Embryonic facial prominence (tissue), 1 donor: ENCODE data around the gene NDUFA13.

Experiments
- DNase-seq: peaks from one replicate; pipeline ENCODE4 v3.0.0-alpha.2; 2016; ENCODE audit errors: extremely low spot score

NDUFA13 gene

GRCh38 chr19:19510432-19510831 lies 5.6 kb upstream of the NDUFA13 start:
- no peak for DNase-seq

- no peak for DNase-seq
Measured at GRCh38 chr19:19513682-19514081, 2.3 kb upstream of the NDUFA13 start.

DNA sequence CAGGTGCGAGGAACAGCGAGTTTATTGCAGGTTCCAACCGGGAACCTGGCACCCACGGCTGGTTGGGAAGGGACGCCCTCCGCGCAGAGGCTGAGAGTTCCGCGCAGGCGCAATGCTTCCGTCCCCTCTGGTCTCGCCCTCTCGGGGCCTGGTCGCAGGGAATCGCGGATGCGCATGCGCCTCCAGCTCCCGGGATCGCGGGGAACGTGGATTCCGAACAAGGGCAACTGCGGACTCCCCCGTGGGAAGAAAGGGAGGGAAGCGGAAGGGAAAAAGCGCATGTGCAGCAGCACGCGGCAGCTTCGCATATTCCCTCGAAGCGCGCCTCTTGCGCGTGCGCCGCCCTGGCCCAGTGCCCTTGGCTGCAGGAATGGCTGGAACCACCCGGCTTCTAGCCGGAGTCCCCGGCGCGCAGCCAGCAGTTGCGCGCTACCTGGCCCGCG lies 1.8 kb upstream of the NDUFA13 start:
- peak; percentile 34 for DNase-seq

DNA sequence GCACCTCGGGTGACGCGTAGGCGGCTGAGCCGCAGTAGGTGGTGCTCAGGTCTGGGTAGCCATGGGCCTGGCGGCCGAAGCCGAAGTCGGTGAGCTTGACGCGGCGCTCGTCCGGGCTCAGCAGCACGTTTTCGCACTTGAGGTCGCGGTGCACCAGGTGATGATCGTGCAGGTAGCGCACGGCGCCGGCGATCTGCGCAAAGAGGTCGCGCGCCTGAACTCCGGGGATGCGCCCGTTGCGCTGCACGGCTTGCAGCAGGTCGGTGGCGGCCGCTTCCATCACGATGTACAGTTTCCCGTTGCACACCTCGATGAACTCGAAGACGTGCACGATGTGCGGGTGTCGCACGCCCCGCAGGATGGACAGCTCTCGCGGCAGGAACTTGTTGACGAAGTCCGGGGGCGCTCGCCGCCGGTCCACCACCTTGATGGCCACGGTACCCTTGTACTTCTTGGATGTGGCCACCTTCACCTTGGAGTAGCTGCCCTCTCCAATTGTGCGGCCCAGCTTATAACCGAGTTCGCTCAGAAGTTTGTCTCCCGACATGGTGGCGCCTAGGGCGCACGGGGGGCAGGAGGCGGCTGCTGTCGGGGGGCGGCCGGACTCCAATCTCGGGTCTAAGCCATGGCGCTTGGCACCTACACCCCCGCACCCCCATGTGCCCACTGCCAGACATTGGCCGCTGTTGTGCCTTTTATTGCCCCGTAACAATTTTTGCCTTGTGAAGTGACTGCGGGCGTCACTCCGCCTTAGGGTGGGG lies 964 bp upstream of the NDUFA13 start, which contains the start of gene TSSK6:
Gene TSSK6, minus strand, starts transcription at position 668 of the 761 bp plus-strand sequence. Its CDS starts 121 bp downstream, at position 547.
- no peak for DNase-seq

- no peak for DNase-seq
Measured at GRCh38 chr19:19517235-19517619, 1.2 kb downstream of the NDUFA13 start.

GRCh38 chr19:19520989-19521388 lies 5.0 kb downstream of the NDUFA13 start:
- no peak for DNase-seq

GRCh38 chr19:19523177-19523576 lies 7.2 kb downstream of the NDUFA13 start:
- DNase-seq = no peak

DNA sequence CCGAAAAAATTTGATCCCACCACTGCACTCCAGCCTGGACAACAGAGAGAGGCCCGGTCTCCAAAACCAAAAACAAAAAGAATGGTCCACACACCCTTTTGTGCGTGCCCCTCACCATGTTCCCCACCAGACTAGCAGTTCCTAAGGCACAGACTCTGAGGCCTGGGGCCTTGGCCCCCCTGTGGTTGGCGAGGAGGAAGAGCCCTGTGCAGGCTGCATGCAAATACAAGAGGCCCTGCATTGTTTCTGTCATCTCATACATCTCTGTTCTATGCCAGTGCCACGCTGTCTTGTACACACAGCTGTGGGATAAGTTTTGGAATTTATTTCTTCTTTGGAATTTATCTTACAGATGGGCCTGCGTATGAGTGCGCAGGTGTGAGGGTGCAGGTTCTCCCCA lies 8.0 kb downstream of the NDUFA13 start:
- DNase-seq = no peak

- DNase-seq = no peak
Measured at GRCh38 chr19:19525611-19526380, 9.8 kb downstream of the NDUFA13 start.

- no peak for DNase-seq
Measured at GRCh38 chr19:19526581-19527370, 10.8 kb downstream of the NDUFA13 start.

DNA sequence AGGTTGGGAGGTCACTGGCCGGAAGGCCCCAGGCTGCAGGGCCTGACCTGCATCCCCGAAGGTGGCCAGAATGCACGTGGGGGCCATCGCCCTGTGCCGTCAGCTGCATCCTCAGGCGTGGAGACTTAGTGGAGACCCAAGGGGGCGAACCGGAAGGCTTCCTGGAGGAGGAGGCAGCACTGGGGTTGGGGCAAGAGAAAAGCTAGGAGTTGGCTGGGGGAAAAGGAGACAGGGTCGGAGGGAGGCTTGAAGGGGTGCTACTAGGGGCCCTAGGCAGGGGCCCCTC lies 11.3 kb downstream of the NDUFA13 start:
- no peak for DNase-seq

DNA sequence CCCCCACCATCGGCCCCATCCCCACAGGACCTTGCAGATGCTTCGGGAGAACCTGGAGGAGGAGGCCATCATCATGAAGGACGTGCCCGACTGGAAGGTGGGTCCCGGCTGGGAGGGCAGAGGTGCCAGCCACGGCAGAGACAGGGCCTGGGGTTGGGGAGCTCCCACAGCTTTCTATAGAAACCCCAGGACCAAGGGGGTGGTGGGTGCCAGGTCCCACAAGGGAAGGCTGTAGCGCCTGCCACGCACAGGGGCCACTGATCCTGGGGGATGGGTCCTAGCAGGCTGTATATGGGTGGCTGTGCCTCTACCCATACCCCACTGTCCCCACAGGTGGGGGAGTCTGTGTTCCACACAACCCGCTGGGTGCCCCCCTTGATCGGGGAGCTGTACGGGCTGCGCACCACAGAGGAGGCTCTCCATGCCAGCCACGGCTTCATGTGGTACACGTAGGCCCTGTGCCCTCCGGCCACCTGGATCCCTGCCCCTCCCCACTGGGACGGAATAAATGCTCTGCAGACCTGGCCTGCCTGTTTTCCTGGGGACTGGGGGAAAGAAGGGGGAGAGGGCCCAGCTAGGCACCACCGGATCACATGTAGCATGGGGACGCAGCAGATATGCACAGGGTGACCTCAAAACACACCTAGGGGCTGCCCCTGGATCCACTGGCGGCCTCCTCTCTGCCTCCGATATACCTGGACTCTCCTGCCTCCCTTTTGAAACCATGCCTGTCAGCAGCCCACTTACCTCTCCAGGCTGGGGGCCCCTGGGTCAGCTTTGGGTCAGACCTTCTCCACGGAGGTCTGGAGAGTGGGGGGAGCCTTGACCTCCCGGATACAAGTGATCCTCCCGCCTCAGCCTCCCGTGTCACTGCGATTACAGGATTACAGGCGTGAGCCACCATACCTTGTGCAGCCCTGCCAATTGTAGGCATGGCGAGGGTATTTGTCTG lies 11.9 kb downstream of the NDUFA13 start:
- no peak for DNase-seq

GRCh38 chr19:19528721-19529490 lies 12.9 kb downstream of the NDUFA13 start, which contains the start of gene YJEFN3:
Gene YJEFN3 (plus strand): TSS chr19:19528911. CDS start chr19:19528933, 22 bp downstream.
- no peak for DNase-seq

GRCh38 chr19:19529783-19530422 lies 13.9 kb downstream of the NDUFA13 start:
- DNase-seq = no peak

- DNase-seq = no peak
Measured at GRCh38 chr19:19530423-19530804, 14.4 kb downstream of the NDUFA13 start.

GRCh38 chr19:19530889-19531288 lies 14.9 kb downstream of the NDUFA13 start:
- DNase-seq = no peak

GRCh38 chr19:19531951-19532805 lies 16.2 kb downstream of the NDUFA13 start:
- no peak for DNase-seq

DNA sequence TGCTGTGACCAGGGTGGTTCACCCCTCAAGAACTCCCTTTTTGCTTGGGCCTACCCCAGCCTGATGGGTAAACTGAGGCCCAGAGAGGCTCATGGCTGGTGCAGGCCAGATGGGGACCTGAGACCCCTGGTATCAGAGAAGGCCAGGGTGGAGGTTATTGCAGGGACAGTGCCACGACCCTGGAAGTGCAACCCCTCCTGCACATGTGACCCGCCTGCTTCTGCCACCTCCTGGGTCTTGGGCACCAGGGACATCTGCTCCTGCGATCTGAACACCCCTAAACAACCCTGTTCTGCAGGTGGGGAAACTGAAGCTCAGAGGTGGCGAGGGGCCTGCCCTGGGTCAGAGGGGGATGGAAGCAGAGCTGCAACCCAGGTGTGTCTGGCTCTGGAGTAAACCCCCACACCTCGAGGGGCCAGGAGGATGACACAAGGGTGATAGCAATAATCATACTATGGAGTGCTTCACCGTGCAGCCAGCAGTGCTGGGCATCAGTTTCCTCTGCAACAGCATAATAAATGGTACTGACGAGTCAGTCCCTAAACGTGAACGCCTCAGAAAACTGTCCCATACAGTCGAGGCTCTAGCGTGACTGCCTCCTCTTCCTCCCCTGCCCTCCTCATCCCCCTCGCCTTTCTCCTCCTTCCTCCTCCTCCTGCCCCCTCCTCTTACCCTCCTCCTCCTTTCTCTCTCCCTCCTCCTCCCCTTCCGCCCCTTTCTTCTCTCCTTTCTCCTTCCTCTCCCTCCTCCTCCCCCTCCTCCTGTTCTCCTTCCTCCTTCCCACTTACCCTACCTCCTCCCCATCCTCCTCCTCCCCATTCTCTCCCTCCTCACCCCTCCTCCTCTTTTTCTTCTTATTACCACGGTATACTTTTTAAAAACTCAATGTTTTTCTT lies 17.0 kb downstream of the NDUFA13 start:
- DNase-seq = no peak
